HCT116 (cell line): Measurements from ENCODE around the gene CENPU.

Experiments
- ATF3 ChIP-seq: IDR thresholded peaks from 2 replicates; pipeline ENCODE4 v1.6.1; 2012
- CEBPB ChIP-seq: IDR thresholded peaks from 2 replicates; pipeline ENCODE4 v1.6.1; 2012; ENCODE audit warnings: low read depth
- CTCF ChIP-seq, 3 experiments: fragments of 200-600 bp in 1 of 3; sonication (generic) in 1 of 3; IDR thresholded peaks in 2 of 3; conservative IDR thresholded peaks in 1 of 3; 2 replicates each; pipeline ENCODE4 v1.5.1; 2012 to 2017; ENCODE audit warnings: low read depth in 2 of 3, low read length in 2 of 3, antibody characterized with exemption in 1 of 3, borderline replicate concordance in 1 of 3, control low read depth in 1 of 3, mild to moderate bottlenecking in 1 of 3, mixed read lengths in 1 of 3, mixed run types in 1 of 3, moderate library complexity in 1 of 3; ENCODE audit not compliant: insufficient read depth in 1 of 3
- EZH2 ChIP-seq: fragments of 200-600 bp; sonication (generic); IDR thresholded peaks from 2 replicates; pipeline ENCODE4 v1.6.1; 2017; ENCODE audit warnings: antibody characterized with exemption, mixed run types
- EZH2phosphoT487 ChIP-seq: fragments of 200-600 bp; IDR thresholded peaks from 2 replicates; pipeline ENCODE4 v1.6.1; 2018; ENCODE audit warnings: antibody characterized with exemption, borderline replicate concordance
- FOSL1 ChIP-seq: IDR thresholded peaks from 2 replicates; pipeline ENCODE4 v1.6.1; 2012; ENCODE audit warnings: low read depth
- MAX ChIP-seq: IDR thresholded peaks from 2 replicates; pipeline ENCODE4 v1.6.1; 2012
- POLR2A ChIP-seq: IDR thresholded peaks from 2 replicates; pipeline ENCODE4 v1.7.0; 2011; ENCODE audit warnings: borderline replicate concordance; ENCODE audit not compliant: insufficient read depth, insufficient read length; ENCODE audit errors: extremely low read depth
- POLR2AphosphoS5 ChIP-seq: IDR thresholded peaks from 2 replicates; pipeline ENCODE4 v1.6.1; 2011; ENCODE audit warnings: mild to moderate bottlenecking, low read depth, low read length, moderate library complexity
- RAD21 ChIP-seq: IDR thresholded peaks from 2 replicates; pipeline ENCODE4 v1.6.1; 2012; ENCODE audit warnings: low read depth, mild to moderate bottlenecking
- REST ChIP-seq: IDR thresholded peaks from 2 replicates; pipeline ENCODE4 v1.6.1; 2012; ENCODE audit warnings: low read depth
- SRF ChIP-seq: IDR thresholded peaks from 2 replicates; pipeline ENCODE4 v1.6.1; 2012; ENCODE audit warnings: low read depth

- TF ChIP-seq POLR2A: no peak
- no peak for TF ChIP-seq ATF3
- TF ChIP-seq RAD21: no peak
- no peak for TF ChIP-seq CTCF (IDR thresholded peaks at IDR 0.05 in 2 of 3, conservative IDR thresholded peaks at IDR 0.05 in 1 of 3; ENCODE audit: borderline replicate concordance in 1 of 3, insufficient read depth in 1 of 3, low read depth in 2 of 3, low read length in 2 of 3)
- no peak for TF ChIP-seq CEBPB
- TF ChIP-seq SRF: no peak
- TF ChIP-seq EZH2: no peak
- TF ChIP-seq POLR2AphosphoS5: no peak
- no peak for TF ChIP-seq EZH2phosphoT487
- no peak for TF ChIP-seq MAX
- no peak for TF ChIP-seq REST
- no peak for TF ChIP-seq FOSL1
These were observed 52.0 kb downstream of the CENPU start for GRCh38 chr4:184681916-184682315.
